ENCODE results near the gene GRM7. TPM values are rescaled to one million over a fixed set of nuclear protein-coding genes. Genes with fewer than 3 reads are reported as not detected.
A peak's percentile ranks its signal among the peaks of the same experiment; 100 is the strongest.

The GRM7 gene
- total RNA-seq, 4 donors from 2014 or later = 0.29 to 15.8 (median 0.67) TPM

- no peaks in the 10 kb centered on the region for H3K9me3 ChIP-seq
- no peak overlapping the region for H3K4me3 ChIP-seq
- H3K27ac ChIP-seq = no peak overlapping the region
- no peaks in the 10 kb centered on the region for H3K4me1 ChIP-seq
- H3K36me3 ChIP-seq = no peaks in the 10 kb centered on the region
- TF ChIP-seq POLR2A (IDR thresholded peaks at IDR 0.05) (no peak), CTCF (IDR thresholded peaks at IDR 0.05) (no peak)
- intact Hi-C loops (cut with DNase I; ENCODE audit: low total_unique reads) = no loop called here
- no peaks in the 10 kb centered on the region for H3K27me3 ChIP-seq
- no peak for DNase-seq
Observed at GRCh38 chr3:6854184-6854583, 6.7 kb upstream of the GRM7 start.

GRCh38 chr3:6857510-6857909 is 3.4 kb upstream of the GRM7 start:
- H3K27me3 ChIP-seq = no peaks in the 10 kb centered on the region
- TF ChIP-seq CTCF (IDR thresholded peaks at IDR 0.05) (no peak), POLR2A (IDR thresholded peaks at IDR 0.05) (no peak)
- intact Hi-C loops (cut with DNase I; ENCODE audit: low total_unique reads) = no loop called here
- H3K36me3 ChIP-seq = no peaks in the 10 kb centered on the region
- H3K27ac ChIP-seq = no peak overlapping the region
- H3K4me3 ChIP-seq = no peak overlapping the region
- H3K4me1 ChIP-seq = no peaks in the 10 kb centered on the region
- DNase-seq = no peak
- no peaks in the 10 kb centered on the region for H3K9me3 ChIP-seq

- H3K4me3 ChIP-seq = peak overlapping the region; percentile 37 to 42
- DNase-seq = no peak
- H3K4me1 ChIP-seq = no peaks in the 10 kb centered on the region
- H3K9me3 ChIP-seq = no peaks in the 10 kb centered on the region
- no peaks in the 10 kb centered on the region for H3K27me3 ChIP-seq
- TF ChIP-seq POLR2A (IDR thresholded peaks at IDR 0.05) = no peak
- TF ChIP-seq CTCF (IDR thresholded peaks at IDR 0.05) = no peak
- H3K36me3 ChIP-seq = no peaks in the 10 kb centered on the region
- intact Hi-C loops (cut with DNase I; ENCODE audit: low total_unique reads) = no loop called here
- H3K27ac ChIP-seq = peak overlapping the region in 1 of 2 donors; percentile 31
Observed at GRCh38 chr3:6860149-6860953, 564 bp upstream of the GRM7 start.

DNA sequence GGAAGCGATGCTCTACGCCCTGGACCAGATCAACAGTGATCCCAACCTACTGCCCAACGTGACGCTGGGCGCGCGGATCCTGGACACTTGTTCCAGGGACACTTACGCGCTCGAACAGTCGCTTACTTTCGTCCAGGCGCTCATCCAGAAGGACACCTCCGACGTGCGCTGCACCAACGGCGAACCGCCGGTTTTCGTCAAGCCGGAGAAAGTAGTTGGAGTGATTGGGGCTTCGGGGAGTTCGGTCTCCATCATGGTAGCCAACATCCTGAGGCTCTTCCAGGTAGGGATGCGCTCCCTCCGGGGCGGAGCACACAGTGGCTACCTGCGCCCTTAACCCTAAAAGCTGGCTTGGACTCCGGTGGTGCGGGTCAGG is 698 bp downstream of the GRM7 start:
- Histone ChIP-seq H3K4me1 (no peaks in the 10 kb centered on the region), H3K27ac (no peak overlapping the region), H3K9me3 (no peaks in the 10 kb centered on the region), H3K36me3 (no peaks in the 10 kb centered on the region), H3K27me3 (no peaks in the 10 kb centered on the region), H3K4me3 (peak overlapping the region; percentile 37 to 42)
- TF ChIP-seq POLR2A (IDR thresholded peaks at IDR 0.05) (no peak), CTCF (IDR thresholded peaks at IDR 0.05) (no peak)
- intact Hi-C loops (cut with DNase I; ENCODE audit: low total_unique reads) = no loop called here
- DNase-seq = no peak

DNA sequence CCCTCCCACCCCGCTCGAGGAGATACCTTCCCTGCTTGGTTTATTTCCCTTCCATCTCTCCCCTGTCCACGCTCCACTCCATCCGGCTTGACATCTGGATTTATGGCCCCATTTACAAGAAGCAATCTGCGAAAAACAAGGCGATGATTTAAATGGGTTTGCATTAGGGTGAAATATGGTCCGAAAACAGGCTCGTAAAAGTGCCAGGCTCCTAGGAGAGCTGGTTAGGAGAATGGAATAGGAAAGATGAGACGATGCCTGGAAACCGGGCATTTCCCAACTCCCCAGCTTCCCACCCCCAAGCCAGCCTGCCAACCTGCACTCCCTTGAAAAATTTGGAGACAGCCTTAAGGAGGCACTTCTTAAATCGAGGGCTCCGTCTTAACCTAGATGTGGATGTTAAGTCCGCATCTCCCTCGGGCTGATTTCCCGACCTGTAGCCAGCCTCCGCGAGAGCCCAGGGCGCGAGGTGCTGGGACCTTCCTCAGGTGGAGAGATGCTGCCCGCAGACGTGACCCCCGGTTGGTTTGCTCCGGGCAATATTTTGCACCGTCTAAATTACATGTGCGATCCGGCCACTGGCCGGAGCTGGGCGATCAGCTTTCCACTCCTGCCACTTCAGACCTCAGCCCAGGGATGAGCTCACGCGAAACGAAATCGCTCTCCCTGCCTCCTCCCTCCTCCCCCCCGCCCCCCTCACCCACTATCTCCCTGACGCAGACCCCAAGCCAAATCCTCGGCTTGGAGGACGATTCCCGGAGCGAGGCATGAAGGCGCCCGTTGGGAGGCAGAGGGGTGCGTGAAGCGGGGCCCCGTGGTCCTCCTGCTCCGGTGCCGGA is 1.3 kb downstream of the GRM7 start:
- no peak overlapping the region for H3K27ac ChIP-seq
- no peaks in the 10 kb centered on the region for H3K36me3 ChIP-seq
- no peaks in the 10 kb centered on the region for H3K9me3 ChIP-seq
- DNase-seq = no peak
- peak overlapping the region; percentile 37 to 42 for H3K4me3 ChIP-seq
- TF ChIP-seq POLR2A (IDR thresholded peaks at IDR 0.05) (no peak), CTCF (IDR thresholded peaks at IDR 0.05) (no peak)
- H3K27me3 ChIP-seq = no peaks in the 10 kb centered on the region
- intact Hi-C loops (cut with DNase I; ENCODE audit: low total_unique reads) = no loop called here
- no peaks in the 10 kb centered on the region for H3K4me1 ChIP-seq
